A673 (cell line): ENCODE data around the gene SFMBT2.

Experiments
- CTCF ChIP-seq: fragments of 300-800, 200-600 bp; sonication (generic); conservative IDR thresholded peaks from 2 replicates; pipeline ENCODE4 v1.5.1; 2017; ENCODE audit warnings: low read depth, mild to moderate bottlenecking, antibody characterized with exemption, low read length, moderate library complexity, mixed read lengths
- EZH2 ChIP-seq: fragments of 200-600 bp; sonication (generic); IDR thresholded peaks from 2 replicates; pipeline ENCODE4 v1.6.1; 2017; ENCODE audit warnings: borderline replicate concordance, low read depth, mild to moderate bottlenecking, mixed read lengths, antibody characterized with exemption, low read length; ENCODE audit not compliant: poor library complexity, severe bottlenecking

GRCh38 chr10:7184660-7185366, 226.0 kb downstream of the SFMBT2 start:
- TF ChIP-seq CTCF (no peak), EZH2 (no peak)
